ENCODE data around the gene PPP1R14D.

PPP1R14D gene

GRCh38 chr15:40806672-40807027, 21.9 kb downstream of the PPP1R14D start:
- Histone ChIP-seq H3K4me3 (replicated peaks; ENCODE audit: insufficient read depth, low read length) (peak overlapping the region; percentile 86), H3K27ac (replicated peaks) (peak overlapping the region; percentile 91), H3K27me3 (ENCODE audit: insufficient read depth, poor library complexity, severe bottlenecking) (no peaks in the 10 kb centered on the region)
- TF ChIP-seq GABPA (IDR thresholded peaks at IDR 0.05; ENCODE audit: low read depth) (no peak), CTCF (IDR thresholded peaks at IDR 0.05; ENCODE audit: insufficient read depth, low read length) (no peak), POLR2AphosphoS5 (IDR thresholded peaks at IDR 0.05; ENCODE audit: low read depth) (no peak), REST (IDR thresholded peaks at IDR 0.05; ENCODE audit: insufficient replicate concordance, low read depth) (no peak), SPI1 (IDR thresholded peaks at IDR 0.05; ENCODE audit: borderline replicate concordance, low read depth) (no peak)
- no peak for DNase-seq (ENCODE audit: low read depth in 1 of 2, low spot score in 1 of 2)

GRCh38 chr15:40803688-40804087, 24.8 kb downstream of the PPP1R14D start:
- no peak overlapping the region for H3K27ac ChIP-seq (replicated peaks)
- TF ChIP-seq CTCF (IDR thresholded peaks at IDR 0.05; ENCODE audit: insufficient read depth, low read length) (no peak), SPI1 (IDR thresholded peaks at IDR 0.05; ENCODE audit: borderline replicate concordance, low read depth) (no peak), POLR2AphosphoS5 (IDR thresholded peaks at IDR 0.05; ENCODE audit: low read depth) (no peak), REST (IDR thresholded peaks at IDR 0.05; ENCODE audit: insufficient replicate concordance, low read depth) (no peak), GABPA (IDR thresholded peaks at IDR 0.05; ENCODE audit: low read depth) (no peak)
- no peaks in the 10 kb centered on the region for H3K27me3 ChIP-seq (ENCODE audit: insufficient read depth, poor library complexity, severe bottlenecking)
- no peak overlapping the region for H3K4me3 ChIP-seq (replicated peaks; ENCODE audit: insufficient read depth, low read length)
- DNase-seq (ENCODE audit: low read depth in 1 of 2, low spot score in 1 of 2): no peak

- H3K4me3 ChIP-seq (replicated peaks; ENCODE audit: insufficient read depth, low read length): no peak overlapping the region
- TF ChIP-seq GABPA (IDR thresholded peaks at IDR 0.05; ENCODE audit: low read depth) (no peak), REST (IDR thresholded peaks at IDR 0.05; ENCODE audit: insufficient replicate concordance, low read depth) (no peak), CTCF (IDR thresholded peaks at IDR 0.05; ENCODE audit: insufficient read depth, low read length) (no peak), SPI1 (IDR thresholded peaks at IDR 0.05; ENCODE audit: borderline replicate concordance, low read depth) (no peak), POLR2AphosphoS5 (IDR thresholded peaks at IDR 0.05; ENCODE audit: low read depth) (no peak)
- no peak overlapping the region for H3K27ac ChIP-seq (replicated peaks)
- DNase-seq (ENCODE audit: low read depth in 1 of 2, low spot score in 1 of 2): no peak
- H3K27me3 ChIP-seq (ENCODE audit: insufficient read depth, poor library complexity, severe bottlenecking): no peaks in the 10 kb centered on the region
These were observed 25.4 kb downstream of the PPP1R14D start for GRCh38 chr15:40803076-40803475.

Measured in HL-60 (cell line).